Brain pericyte (primary cell): Measurements from ENCODE around the gene NPY.

ENCODE experiments used
- DNase-seq: peaks from one replicate; pipeline ENCODE4 v3.0.0-alpha.2; 2012; ENCODE audit warnings: low read depth, low spot score

NPY gene

GRCh38 chr7:24313777-24314176 lies 29.8 kb downstream of the NPY start:
- no peak for DNase-seq

GRCh38 chr7:24316340-24316739 lies 32.4 kb downstream of the NPY start:
- no peak for DNase-seq

GRCh38 chr7:24318326-24318725 lies 34.3 kb downstream of the NPY start:
- DNase-seq: no peak

- no peak for DNase-seq
These were observed 35.2 kb downstream of the NPY start for GRCh38 chr7:24319209-24319608.

GRCh38 chr7:24323961-24324480 lies 40.0 kb downstream of the NPY start:
- DNase-seq: no peak

GRCh38 chr7:24325708-24326107 lies 41.7 kb downstream of the NPY start:
- no peak for DNase-seq

- DNase-seq: no peak
These were observed 44.1 kb downstream of the NPY start for GRCh38 chr7:24328050-24328449.

GRCh38 chr7:24328894-24329293 lies 44.9 kb downstream of the NPY start:
- no peak for DNase-seq

GRCh38 chr7:24334012-24334411 lies 50.0 kb downstream of the NPY start:
- DNase-seq: no peak

GRCh38 chr7:24334627-24335026 lies 50.6 kb downstream of the NPY start:
- DNase-seq: no peak

GRCh38 chr7:24336461-24336860 lies 52.5 kb downstream of the NPY start:
- no peak for DNase-seq

- no peak for DNase-seq
These were observed 53.2 kb downstream of the NPY start for GRCh38 chr7:24337180-24337579.

- DNase-seq: no peak
These were observed 55.6 kb downstream of the NPY start for GRCh38 chr7:24339575-24339974.

- no peak for DNase-seq
These were observed 56.7 kb downstream of the NPY start for GRCh38 chr7:24340727-24341126.
